Liver (tissue), 9 donors: ENCODE data around the gene USP53. TPM values are rescaled to one million over a fixed set of nuclear protein-coding genes. Genes with fewer than 3 reads are reported as not detected.

Experiments used
- DNase-seq: peaks from one replicate; pipeline ENCODE4 v3.0.0-alpha.2; 2017; ENCODE audit warnings: low spot score
- H3K27ac ChIP-seq, 2 donors: one replicate each; pipeline ENCODE4 v1.7.0; 2013; ENCODE audit warnings: inconsistent platforms in 2 of 2, low read length in 2 of 2, control low read depth in 1 of 2, low read depth in 1 of 2, mild to moderate bottlenecking in 1 of 2
- H3K27me3 ChIP-seq, 4 donors: one replicate each; pipeline versions ENCODE4 v1.6.1 to v1.7.0; 2013; ENCODE audit warnings: low read length in 3 of 4, inconsistent platforms in 1 of 4, mild to moderate bottlenecking in 1 of 4, moderate library complexity in 1 of 4; ENCODE audit not compliant: control insufficient read depth in 4 of 4, insufficient read depth in 4 of 4
- H3K36me3 ChIP-seq, 4 donors: one replicate each; pipeline versions ENCODE4 v1.6.1 to v1.7.0; 2013; ENCODE audit warnings: low read length in 3 of 4, mild to moderate bottlenecking in 3 of 4, low read depth in 1 of 4, moderate library complexity in 1 of 4; ENCODE audit not compliant: control insufficient read depth in 4 of 4, insufficient read depth in 3 of 4
- H3K4me1 ChIP-seq, 4 donors: one replicate each; pipeline versions ENCODE4 v1.6.1 to v1.7.0; 2013; ENCODE audit warnings: low read length in 3 of 4, mild to moderate bottlenecking in 3 of 4, moderate library complexity in 1 of 4; ENCODE audit not compliant: control insufficient read depth in 4 of 4, insufficient read depth in 4 of 4
- H3K4me3 ChIP-seq, 3 donors: one replicate each; pipeline versions ENCODE4 v1.6.1 to v1.7.0; 2013; ENCODE audit warnings: low read length in 3 of 3, control low read depth in 1 of 3, low read depth in 1 of 3, mild to moderate bottlenecking in 1 of 3
- H3K9ac ChIP-seq, 2 donors: one replicate each; pipeline ENCODE4 v1.7.0; 2013; ENCODE audit warnings: low read length in 2 of 2, mild to moderate bottlenecking in 2 of 2, moderate library complexity in 2 of 2, control low read depth in 1 of 2, low read depth in 1 of 2
- H3K9me3 ChIP-seq, 4 donors: one replicate each; pipeline versions ENCODE4 v1.6.1 to v1.7.0; 2013; ENCODE audit warnings: low read length in 3 of 4; ENCODE audit not compliant: control insufficient read depth in 4 of 4
- ATF3 ChIP-seq: IDR thresholded peaks from 2 replicates; pipeline ENCODE4 v1.6.1; 2016; ENCODE audit warnings: antibody characterized with exemption
- CTCF ChIP-seq: fragments of 150-350 bp; IDR thresholded peaks from 2 replicates; pipeline ENCODE4 v1.5.1; 2017; ENCODE audit warnings: improper control_type of control experiment, low read depth, low read length; ENCODE audit not compliant: missing input control
- EGR1 ChIP-seq, 2 donors: IDR thresholded peaks; 2 replicates each; pipeline ENCODE4 v1.6.1; 2016 to 2018; ENCODE audit warnings: antibody characterized with exemption in 2 of 2, low read depth in 2 of 2
- FOXA1 ChIP-seq: IDR thresholded peaks from 2 replicates; pipeline ENCODE4 v1.6.1; 2016; ENCODE audit warnings: antibody characterized with exemption
- FOXA2 ChIP-seq: IDR thresholded peaks from 2 replicates; pipeline ENCODE4 v1.6.1; 2016; ENCODE audit warnings: antibody characterized with exemption
- HNF4A ChIP-seq, 2 donors: conservative IDR thresholded peaks; 2 replicates each; pipeline ENCODE4 v1.6.1; 2016; ENCODE audit warnings: antibody characterized with exemption in 2 of 2, mild to moderate bottlenecking in 2 of 2
- HNF4G ChIP-seq: IDR thresholded peaks from 2 replicates; pipeline ENCODE4 v1.6.1; 2016; ENCODE audit warnings: antibody characterized with exemption
- MAX ChIP-seq: IDR thresholded peaks from 2 replicates; pipeline ENCODE4 v1.6.1; 2016; ENCODE audit warnings: antibody characterized with exemption
- NR2F2 ChIP-seq: IDR thresholded peaks from 2 replicates; pipeline ENCODE4 v1.6.1; 2016; ENCODE audit warnings: antibody characterized with exemption
- RAD21 ChIP-seq, 2 donors: IDR thresholded peaks; 2 replicates each; pipeline ENCODE4 v1.6.1; 2016; ENCODE audit warnings: antibody characterized with exemption in 2 of 2, mild to moderate bottlenecking in 2 of 2
- REST ChIP-seq: IDR thresholded peaks from 2 replicates; pipeline ENCODE4 v1.6.1; 2016; ENCODE audit warnings: antibody characterized with exemption, mild to moderate bottlenecking
- RXRA ChIP-seq, 2 donors: IDR thresholded peaks; 2 replicates each; pipeline ENCODE4 v1.6.1; 2017 to 2018; ENCODE audit warnings: antibody characterized with exemption in 2 of 2, mild to moderate bottlenecking in 1 of 2
- SP1 ChIP-seq: IDR thresholded peaks from 2 replicates; pipeline ENCODE4 v1.6.1; 2018; ENCODE audit warnings: antibody characterized with exemption, mild to moderate bottlenecking
- YY1 ChIP-seq: IDR thresholded peaks from 2 replicates; pipeline ENCODE4 v1.6.1; 2016; ENCODE audit warnings: antibody characterized with exemption, mild to moderate bottlenecking
- WGBS: extraction: QIAGEN DNeasy Blood & Tissue Kit; methylation state at CpG from one replicate; pipeline ENCODE4 v1.1.7; 2013; 5-methylcytosine and 5-hydroxymethylcytosine counted together
- polyA plus RNA-seq, 2 donors: library from polyadenylated mRNA; stranded (reverse) in 1 of 2; unstranded in 1 of 2; fragments of 200-250 nt in 1 of 2; fragments of >200 nt in 1 of 2; fragmentation: Nextera tagmentation in 1 of 2; extraction: Ambion mirVana in 1 of 2; gene quantifications; one replicate each; pipeline versions ENCODE4 v1.2.1 to v1.2.3, GENCODE V29; 2013 to 2015
- total RNA-seq, 2 donors: library from RNA; depleted of rRNA; stranded (reverse); fragments of >200 nt; gene quantifications; one replicate each; pipeline ENCODE4 v1.2.3, GENCODE V29; 2014
- donor health status: healthy.
- donor health status: healthy.
- donor health status: healthy.
- donor health status: healthy.
- donor health status: healthy.

USP53 gene
- total and polyA plus RNA-seq, 4 donors, result 4.7 to 20.7 (median 5.9) TPM

GRCh38 chr4:119289313-119289712 is 76.8 kb downstream of the USP53 start:
- H3K4me1 ChIP-seq, result peaks cover 0 to 16% (median 5%) of the 10 kb centered on the region in 4 donors
- no peak overlapping the region for H3K27ac ChIP-seq
- 96% methylated on average over 5 of the region's 5 CpGs for WGBS
- no peak for DNase-seq
- no peak for TF ChIP-seq YY1
- no peak for TF ChIP-seq HNF4G
- TF ChIP-seq RAD21 (IDR thresholded peaks at IDR 0.05), result no peak
- TF ChIP-seq FOXA2, result no peak
- TF ChIP-seq ATF3, result no peak
- no peak for TF ChIP-seq MAX
- no peak for TF ChIP-seq HNF4A (conservative IDR thresholded peaks at IDR 0.05)
- H3K27me3 ChIP-seq, result no peaks in the 10 kb centered on the region
- no peaks in the 10 kb centered on the region for H3K9me3 ChIP-seq
- H3K36me3 ChIP-seq, result no peaks in the 10 kb centered on the region
- H3K9ac ChIP-seq, result no peak overlapping the region
- H3K4me3 ChIP-seq, result no peak overlapping the region

GRCh38 chr4:119290598-119290997 is 78.1 kb downstream of the USP53 start:
- Histone ChIP-seq H3K9ac (no peak overlapping the region), H3K4me3 (no peak overlapping the region), H3K36me3 (no peaks in the 10 kb centered on the region), H3K27ac (no peak overlapping the region), H3K4me1 (peaks cover 0 to 7% (median 3%) of the 10 kb centered on the region in 4 donors), H3K27me3 (no peaks in the 10 kb centered on the region), H3K9me3 (no peaks in the 10 kb centered on the region)
- no peak for DNase-seq
- WGBS, result 39% methylated on average over 1 of the region's 1 CpG
- TF ChIP-seq FOXA2 (peak; percentile 81), HNF4A (conservative IDR thresholded peaks at IDR 0.05) (peak; percentile 58 to 65), MAX (no peak), YY1 (no peak), HNF4G (peak; percentile 29), FOXA1 (peak; percentile 20), NR2F2 (no peak)

- Histone ChIP-seq H3K27me3 (no peaks in the 10 kb centered on the region), H3K9me3 (no peaks in the 10 kb centered on the region), H3K27ac (no peak overlapping the region), H3K36me3 (peaks cover 3 to 9% (median 7%) of the 10 kb centered on the region in 4 donors), H3K4me3 (no peak overlapping the region), H3K9ac (no peak overlapping the region), H3K4me1 (peaks cover 2 to 11% (median 7%) of the 10 kb centered on the region in 4 donors)
- DNase-seq, result no peak
- no peak for TF ChIP-seq EGR1 (IDR thresholded peaks at IDR 0.05; ENCODE audit: low read depth in 2 of 2)
- TF ChIP-seq NR2F2, result no peak
- TF ChIP-seq SP1, result no peak
- over 99% methylated on average over 2 of the region's 2 CpGs for WGBS
Measured at GRCh38 chr4:119296356-119296755, 83.8 kb downstream of the USP53 start.

- H3K4me3 ChIP-seq, result no peak overlapping the region
Measured at GRCh38 chr4:119297795-119298194, 85.3 kb downstream of the USP53 start.

More at GRCh38 chr4:119297795-119298194, 85.3 kb downstream of the USP53 start:
- no peak for DNase-seq
- no peak for TF ChIP-seq SP1
- no peak for TF ChIP-seq CTCF
- TF ChIP-seq RXRA (IDR thresholded peaks at IDR 0.05), result no peak
- no peak for TF ChIP-seq YY1
- TF ChIP-seq REST, result no peak
- 87% methylated on average over 1 of the region's 1 CpG for WGBS
- no peaks in the 10 kb centered on the region for H3K9me3 ChIP-seq
- H3K27ac ChIP-seq, result no peak overlapping the region
- H3K27me3 ChIP-seq, result no peaks in the 10 kb centered on the region
- H3K36me3 ChIP-seq, result peaks cover 3 to 9% (median 7%) of the 10 kb centered on the region in 4 donors
- peaks cover 5 to 23% (median 13%) of the 10 kb centered on the region in 4 donors for H3K4me1 ChIP-seq
- H3K9ac ChIP-seq, result no peak overlapping the region
